Transverse colon (tissue), 4 donors: ENCODE measurements around the gene SPOCK3.

Experiments
- EP300 ChIP-seq: sonication (generic); formaldehyde crosslinking; IDR thresholded peaks from one replicate; pipeline ENCODE4 v1.6.1; 2017; ENCODE audit warnings: antibody characterized with exemption, low read depth
- POLR2A ChIP-seq: fragments of 450-650 bp; IDR thresholded peaks from one replicate; pipeline ENCODE4 v1.6.1; 2016; ENCODE audit warnings: antibody characterized with exemption, mild to moderate bottlenecking, moderate library complexity
- POLR2AphosphoS5 ChIP-seq, 3 donors: sonication (generic); formaldehyde crosslinking; IDR thresholded peaks; one replicate each; pipeline ENCODE4 v1.6.1; 2016; ENCODE audit warnings: antibody characterized with exemption in 3 of 3
- TF ChIP-seq, protein P1 (sequence below), 5 experiments: fragments of 200-600 bp in 3 of 5; fragments of 450-650 bp in 2 of 5; sonication (generic) in 3 of 5; IDR thresholded peaks; 1 replicate in 2 of 5; 2 replicates in 3 of 5; pipeline ENCODE4 v1.5.1; 2016 to 2017; ENCODE audit warnings: antibody characterized with exemption in 5 of 5, inconsistent platforms in 3 of 5, mild to moderate bottlenecking in 2 of 5, moderate library complexity in 1 of 5

DNA sequence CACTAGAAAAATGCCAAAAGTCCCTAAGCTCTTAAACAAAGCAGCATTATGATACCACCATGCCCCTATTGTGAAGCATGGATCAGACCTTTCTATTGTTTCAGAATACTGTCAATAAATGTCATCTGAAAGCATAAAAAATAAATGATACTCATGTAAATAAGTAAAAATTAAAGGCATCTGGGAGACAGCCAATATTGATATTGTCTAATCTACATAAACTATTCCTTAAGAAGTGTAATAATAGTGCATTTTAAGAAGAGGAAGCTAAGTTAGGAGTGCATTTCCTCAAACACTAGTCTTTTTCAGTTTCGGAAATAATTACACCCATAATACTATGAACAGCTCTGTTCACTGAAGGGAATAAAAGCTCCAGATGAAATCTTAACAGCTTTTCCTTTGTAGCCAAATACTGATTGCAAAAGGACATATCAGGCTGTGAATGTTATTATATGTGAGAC is 181.6 kb downstream of the SPOCK3 start:
- TF ChIP-seq POLR2A: no peak
- TF ChIP-seq, protein P1, sequence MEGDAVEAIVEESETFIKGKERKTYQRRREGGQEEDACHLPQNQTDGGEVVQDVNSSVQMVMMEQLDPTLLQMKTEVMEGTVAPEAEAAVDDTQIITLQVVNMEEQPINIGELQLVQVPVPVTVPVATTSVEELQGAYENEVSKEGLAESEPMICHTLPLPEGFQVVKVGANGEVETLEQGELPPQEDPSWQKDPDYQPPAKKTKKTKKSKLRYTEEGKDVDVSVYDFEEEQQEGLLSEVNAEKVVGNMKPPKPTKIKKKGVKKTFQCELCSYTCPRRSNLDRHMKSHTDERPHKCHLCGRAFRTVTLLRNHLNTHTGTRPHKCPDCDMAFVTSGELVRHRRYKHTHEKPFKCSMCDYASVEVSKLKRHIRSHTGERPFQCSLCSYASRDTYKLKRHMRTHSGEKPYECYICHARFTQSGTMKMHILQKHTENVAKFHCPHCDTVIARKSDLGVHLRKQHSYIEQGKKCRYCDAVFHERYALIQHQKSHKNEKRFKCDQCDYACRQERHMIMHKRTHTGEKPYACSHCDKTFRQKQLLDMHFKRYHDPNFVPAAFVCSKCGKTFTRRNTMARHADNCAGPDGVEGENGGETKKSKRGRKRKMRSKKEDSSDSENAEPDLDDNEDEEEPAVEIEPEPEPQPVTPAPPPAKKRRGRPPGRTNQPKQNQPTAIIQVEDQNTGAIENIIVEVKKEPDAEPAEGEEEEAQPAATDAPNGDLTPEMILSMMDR (IDR thresholded peaks at IDR 0.05): no peak
- TF ChIP-seq POLR2AphosphoS5 (IDR thresholded peaks at IDR 0.05): no peak
- no peak for TF ChIP-seq EP300
